ENCODE results near the gene SF3B4. TPM values are rescaled to one million over a fixed set of nuclear protein-coding genes. Genes with fewer than 3 reads are reported as not detected.

Gene SF3B4
- total RNA-seq, 2 donors from 2014 or later = 5.7 to 12.3 TPM

DNA sequence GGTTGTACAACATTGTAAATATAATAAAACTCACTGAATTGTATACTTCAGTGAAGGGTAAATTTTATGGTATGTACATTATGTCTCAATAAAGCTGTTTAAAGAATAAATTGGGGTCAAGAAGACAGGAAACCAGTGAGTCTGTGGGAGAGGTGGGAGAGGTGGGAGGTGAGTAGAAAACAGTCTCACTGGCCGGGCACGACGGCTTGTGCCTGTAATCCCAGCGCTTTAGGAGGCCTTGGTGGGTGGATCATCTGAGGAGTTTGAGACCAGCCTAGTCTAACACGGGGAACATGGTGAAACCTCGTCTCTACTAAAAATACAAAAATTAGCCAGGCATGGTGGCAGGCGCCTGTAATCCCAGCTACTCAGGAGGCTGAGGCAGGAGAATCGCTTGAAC is 4.9 kb upstream of the SF3B4 start:
- no peak overlapping the region for H3K27ac ChIP-seq
- peak; percentile 23 for DNase-seq (ENCODE audit: low spot score)
- TF ChIP-seq, protein P1, sequence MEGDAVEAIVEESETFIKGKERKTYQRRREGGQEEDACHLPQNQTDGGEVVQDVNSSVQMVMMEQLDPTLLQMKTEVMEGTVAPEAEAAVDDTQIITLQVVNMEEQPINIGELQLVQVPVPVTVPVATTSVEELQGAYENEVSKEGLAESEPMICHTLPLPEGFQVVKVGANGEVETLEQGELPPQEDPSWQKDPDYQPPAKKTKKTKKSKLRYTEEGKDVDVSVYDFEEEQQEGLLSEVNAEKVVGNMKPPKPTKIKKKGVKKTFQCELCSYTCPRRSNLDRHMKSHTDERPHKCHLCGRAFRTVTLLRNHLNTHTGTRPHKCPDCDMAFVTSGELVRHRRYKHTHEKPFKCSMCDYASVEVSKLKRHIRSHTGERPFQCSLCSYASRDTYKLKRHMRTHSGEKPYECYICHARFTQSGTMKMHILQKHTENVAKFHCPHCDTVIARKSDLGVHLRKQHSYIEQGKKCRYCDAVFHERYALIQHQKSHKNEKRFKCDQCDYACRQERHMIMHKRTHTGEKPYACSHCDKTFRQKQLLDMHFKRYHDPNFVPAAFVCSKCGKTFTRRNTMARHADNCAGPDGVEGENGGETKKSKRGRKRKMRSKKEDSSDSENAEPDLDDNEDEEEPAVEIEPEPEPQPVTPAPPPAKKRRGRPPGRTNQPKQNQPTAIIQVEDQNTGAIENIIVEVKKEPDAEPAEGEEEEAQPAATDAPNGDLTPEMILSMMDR (IDR thresholded peaks at IDR 0.05) = no peak

DNA sequence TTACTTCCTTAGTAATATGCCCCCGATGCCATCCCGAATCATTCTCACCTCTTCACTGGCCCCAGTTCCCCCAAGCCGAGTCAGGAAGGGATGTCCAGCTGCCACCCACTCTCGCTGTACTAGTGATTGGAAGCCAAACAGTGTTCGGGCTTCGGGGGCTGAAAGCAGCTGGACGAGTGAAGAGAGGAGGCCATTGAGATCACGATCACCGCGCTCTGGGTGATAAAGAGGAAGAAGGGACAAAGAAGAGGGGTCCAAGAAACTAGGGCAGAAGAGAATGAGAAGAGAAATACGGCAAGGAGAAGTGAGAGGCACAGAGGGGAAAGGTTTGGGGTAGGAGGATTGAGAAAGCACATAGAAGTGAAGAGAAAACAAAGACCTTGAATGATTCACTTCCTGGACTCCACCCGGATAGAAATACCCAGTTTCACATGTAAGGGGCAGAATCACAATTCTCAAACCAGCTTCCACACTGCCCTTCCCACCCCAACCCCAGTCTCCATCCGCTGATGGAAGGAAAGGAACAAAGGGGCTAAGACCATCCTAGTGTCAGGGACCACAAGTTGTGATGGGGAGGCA is 3.7 kb upstream of the SF3B4 start:
- no peak overlapping the region for H3K4me3 ChIP-seq
- peaks cover 4% of the 10 kb centered on the region for H3K36me3 ChIP-seq
- H3K4me1 ChIP-seq = peaks cover 0 to 29% of the 10 kb centered on the region in 2 donors
- peak; percentile 26 for DNase-seq (ENCODE audit: low spot score)
- TF ChIP-seq, protein P1 (IDR thresholded peaks at IDR 0.05) = no peak
- no peaks in the 10 kb centered on the region for H3K27me3 ChIP-seq
- no peaks in the 10 kb centered on the region for H3K9me3 ChIP-seq
- H3K27ac ChIP-seq = no peak overlapping the region

More for the DNA sequence above, 4.9 kb upstream of the SF3B4 start:
- Histone ChIP-seq H3K4me1 (peaks cover 0 to 31% of the 10 kb centered on the region in 2 donors), H3K36me3 (no peaks in the 10 kb centered on the region), H3K9me3 (no peaks in the 10 kb centered on the region), H3K27me3 (no peaks in the 10 kb centered on the region), H3K4me3 (no peak overlapping the region)

DNA sequence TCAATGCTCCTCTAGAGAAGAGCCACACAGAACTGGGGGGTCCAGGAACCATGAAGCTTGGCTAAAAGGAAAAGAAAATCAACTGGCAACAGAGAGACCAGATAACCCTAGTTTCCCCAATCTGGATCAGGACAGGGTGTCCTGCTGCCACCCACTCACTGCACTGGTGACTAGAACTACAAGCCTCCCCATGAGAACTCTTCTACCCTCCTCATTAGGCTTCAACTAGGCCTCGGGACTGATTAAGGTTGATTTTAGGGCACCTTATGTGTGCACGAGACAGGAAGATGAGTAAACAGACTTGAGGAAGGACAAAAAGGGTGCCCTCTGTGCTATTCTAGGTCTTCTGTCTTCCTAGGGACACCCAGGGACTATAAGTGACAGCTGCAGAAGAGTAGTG is 2.3 kb upstream of the SF3B4 start:
- peaks cover 0 to 25% of the 10 kb centered on the region in 2 donors for H3K4me1 ChIP-seq
- TF ChIP-seq, protein P1 (IDR thresholded peaks at IDR 0.05) = no peak
- H3K27ac ChIP-seq = no peak overlapping the region
- peaks cover 19% of the 10 kb centered on the region for H3K36me3 ChIP-seq
- no peak for DNase-seq (ENCODE audit: low spot score)
- no peak overlapping the region for H3K4me3 ChIP-seq
- no peaks in the 10 kb centered on the region for H3K9me3 ChIP-seq
- H3K27me3 ChIP-seq = no peaks in the 10 kb centered on the region

- no peak for DNase-seq (ENCODE audit: low spot score)
- Histone ChIP-seq H3K9me3 (no peaks in the 10 kb centered on the region), H3K4me1 (peaks cover 0 to 25% of the 10 kb centered on the region in 2 donors), H3K36me3 (peaks cover 34% of the 10 kb centered on the region), H3K27ac (peak overlapping the region; percentile 96 to 98), H3K27me3 (no peaks in the 10 kb centered on the region), H3K4me3 (peak overlapping the region; percentile 76 to 77)
- TF ChIP-seq, protein P1 (IDR thresholded peaks at IDR 0.05) = no peak
Measured at GRCh38 chr1:149928401-149928724, 760 bp upstream of the SF3B4 start.

DNA sequence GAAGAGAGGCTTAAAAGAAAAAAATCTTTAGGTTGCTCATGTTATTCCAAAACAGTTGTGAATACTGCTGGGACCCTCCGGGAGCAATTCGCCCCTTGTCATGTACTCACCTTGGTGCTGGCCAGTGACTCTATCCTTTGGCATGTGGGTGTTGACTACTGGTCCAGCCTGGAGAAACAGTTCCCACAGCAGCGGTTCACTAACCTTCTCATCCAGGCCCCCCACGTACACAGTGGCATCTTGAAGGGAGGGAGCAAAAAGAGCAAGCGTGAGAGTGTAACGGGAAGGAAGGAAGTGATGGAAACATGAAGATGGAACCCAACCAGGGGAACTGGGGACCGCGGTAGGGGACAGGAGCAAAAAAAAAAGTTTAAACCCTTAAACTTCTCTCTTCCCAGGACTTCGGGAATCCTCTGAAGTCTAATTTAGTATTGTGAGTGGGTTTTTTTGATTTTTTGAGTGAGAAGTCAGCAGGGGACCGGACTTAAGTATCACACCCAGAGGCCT is 494 bp downstream of the SF3B4 start:
- H3K9me3 ChIP-seq = no peaks in the 10 kb centered on the region
- H3K4me1 ChIP-seq = peaks cover 0 to 25% of the 10 kb centered on the region in 2 donors
- no peaks in the 10 kb centered on the region for H3K27me3 ChIP-seq
- H3K4me3 ChIP-seq = peak overlapping the region; percentile 76 to 77
- TF ChIP-seq, protein P1 (IDR thresholded peaks at IDR 0.05) = no peak
- H3K36me3 ChIP-seq = peaks cover 44% of the 10 kb centered on the region
- no peak for DNase-seq (ENCODE audit: low spot score)
- H3K27ac ChIP-seq = peak overlapping the region; percentile 96 to 98

GRCh38 chr1:149926296-149926695 is 1.3 kb downstream of the SF3B4 start:
- no peaks in the 10 kb centered on the region for H3K9me3 ChIP-seq
- no peak overlapping the region for H3K27ac ChIP-seq
- H3K4me1 ChIP-seq = peaks cover 0 to 25% of the 10 kb centered on the region in 2 donors
- TF ChIP-seq, protein P1 (IDR thresholded peaks at IDR 0.05) = no peak
- peaks cover 44% of the 10 kb centered on the region for H3K36me3 ChIP-seq
- H3K27me3 ChIP-seq = no peaks in the 10 kb centered on the region
- no peak for DNase-seq (ENCODE audit: low spot score)
- H3K4me3 ChIP-seq = peak overlapping the region in 1 of 2 donors; percentile 77
